ENCODE measurements around the gene PRPF38B. TPM values are rescaled to one million over a fixed set of nuclear protein-coding genes. Genes with fewer than 3 reads are reported as not detected.

The PRPF38B gene
- total and polyA plus RNA-seq, 2 of the 8 experiments (the other 6 are each of a cell fraction or from before 2014, with no cell fraction given), result 16.6 to 50.6 TPM

GRCh38 chr1:108712606-108713150 is 20.6 kb downstream of the PRPF38B start, which contains the start of gene FNDC7 (continued):
- TF ChIP-seq CHD7 (IDR thresholded peaks at IDR 0.05; ENCODE audit: insufficient replicate concordance, low read length), result no peak
- TF ChIP-seq SIX5 (IDR thresholded peaks at IDR 0.05; ENCODE audit: low read depth, low read length), result no peak
- TF ChIP-seq CREB1 (IDR thresholded peaks at IDR 0.05), result no peak
- no peak for TF ChIP-seq TAF1 (IDR thresholded peaks at IDR 0.05; ENCODE audit: low read depth, low read length)
- no peak for TF ChIP-seq FOSL1 (IDR thresholded peaks at IDR 0.05; ENCODE audit: insufficient read depth, low read depth, low read length)
- TF ChIP-seq KDM5A (IDR thresholded peaks at IDR 0.05; ENCODE audit: low read length), result no peak
- no peak for TF ChIP-seq EP300 (IDR thresholded peaks at IDR 0.05; ENCODE audit: borderline replicate concordance in 1 of 2, low read depth in 2 of 2, low read length in 2 of 2)

All from H1 (cell line).